HS-27A (cell line): ENCODE measurements around the gene NEIL1.
"Not testable (repeated sequence)": the region's sequence is repeated elsewhere in the genome, so short reads cannot be mapped to it uniquely, and the experiment has no call there.

Experiments
- DNase-seq: peaks from one replicate; pipeline ENCODE4 v3.0.0-alpha.2; 2012; ENCODE audit warnings: low read depth, missing footprints

Gene NEIL1

GRCh38 chr15:75346796-75347221, at the start of gene NEIL1:
NEIL1 (plus strand) TSS chr15:75347039; CDS start chr15:75348906, 1,867 bp downstream.
- DNase-seq: no peak

- not testable (repeated sequence) for DNase-seq
Measured at GRCh38 chr15:75298541-75299310, 48.1 kb upstream of the NEIL1 start.

- DNase-seq: not testable (repeated sequence)
Measured at GRCh38 chr15:75299311-75299688, 47.5 kb upstream of the NEIL1 start.

- DNase-seq: not testable (repeated sequence)
Measured at GRCh38 chr15:75300026-75300425, 46.8 kb upstream of the NEIL1 start.

GRCh38 chr15:75302318-75302717, 44.5 kb upstream of the NEIL1 start:
- no peak for DNase-seq

GRCh38 chr15:75302753-75303152, 44.1 kb upstream of the NEIL1 start:
- not testable (repeated sequence) for DNase-seq

- no peak for DNase-seq
Measured at GRCh38 chr15:75306188-75306587, 40.7 kb upstream of the NEIL1 start.

- DNase-seq: no peak
Measured at GRCh38 chr15:75307778-75308390, 39.0 kb upstream of the NEIL1 start.

- no peak for DNase-seq
Measured at GRCh38 chr15:75309711-75310110, 37.1 kb upstream of the NEIL1 start.

GRCh38 chr15:75312548-75312947, 34.3 kb upstream of the NEIL1 start:
- peak; percentile 60 for DNase-seq

- no peak for DNase-seq
Measured at GRCh38 chr15:75313116-75313845, 33.6 kb upstream of the NEIL1 start.

- no peak for DNase-seq
Measured at GRCh38 chr15:75314552-75315290, 32.1 kb upstream of the NEIL1 start.

GRCh38 chr15:75319231-75319897, 27.5 kb upstream of the NEIL1 start:
- DNase-seq: not testable (repeated sequence)

GRCh38 chr15:75321711-75322110, 25.1 kb upstream of the NEIL1 start:
- no peak for DNase-seq

GRCh38 chr15:75325922-75326321, 20.9 kb upstream of the NEIL1 start:
- DNase-seq: no peak

- no peak for DNase-seq
Measured at GRCh38 chr15:75327005-75327404, 19.8 kb upstream of the NEIL1 start.

GRCh38 chr15:75327491-75327890, 19.3 kb upstream of the NEIL1 start:
- no peak for DNase-seq

GRCh38 chr15:75328493-75329314, 18.1 kb upstream of the NEIL1 start:
- no peak for DNase-seq

- DNase-seq: no peak
Measured at GRCh38 chr15:75329571-75329970, 17.3 kb upstream of the NEIL1 start.

- DNase-seq: not testable (repeated sequence)
Measured at GRCh38 chr15:75332093-75332492, 14.7 kb upstream of the NEIL1 start.
